Adipocyte (in vitro differentiated cells): ENCODE measurements around the gene CDS2.
A peak's percentile ranks its signal among the peaks of the same experiment; 100 is the strongest.
"Not testable (repeated sequence)": the region's sequence is repeated elsewhere in the genome, so short reads cannot be mapped to it uniquely, and the experiment has no call there.

ENCODE experiments used
- DNase-seq: peaks from one replicate; pipeline ENCODE4 v3.0.0-alpha.2; 2015; ENCODE audit warnings: low read depth
- H3K27me3 ChIP-seq: replicated peaks from 2 replicates; pipeline ENCODE4 v1.7.0; 2013; ENCODE audit warnings: mild to moderate bottlenecking, low read length, moderate library complexity; ENCODE audit not compliant: control insufficient read depth, insufficient read depth
- H3K36me3 ChIP-seq: 2 replicates; pipeline ENCODE4 v1.7.0; 2013; ENCODE audit warnings: low read length, mild to moderate bottlenecking, moderate library complexity; ENCODE audit not compliant: control insufficient read depth, insufficient read depth, severe bottlenecking
- H3K4me1 ChIP-seq: 2 replicates; pipeline ENCODE4 v1.7.0; 2013; ENCODE audit warnings: mild to moderate bottlenecking, low read length, moderate library complexity; ENCODE audit not compliant: control insufficient read depth, insufficient read depth
- H3K4me3 ChIP-seq: 2 replicates; pipeline ENCODE4 v1.7.0; 2013; ENCODE audit warnings: mild to moderate bottlenecking, low read length, moderate library complexity
- H3K9ac ChIP-seq: 2 replicates; pipeline ENCODE4 v1.7.0; 2013; ENCODE audit warnings: mild to moderate bottlenecking, low read length, moderate library complexity
- H3K9me3 ChIP-seq: 2 replicates; pipeline ENCODE4 v1.7.0; 2013; ENCODE audit warnings: mild to moderate bottlenecking, low read length, moderate library complexity; ENCODE audit not compliant: control insufficient read depth

The CDS2 gene

DNA sequence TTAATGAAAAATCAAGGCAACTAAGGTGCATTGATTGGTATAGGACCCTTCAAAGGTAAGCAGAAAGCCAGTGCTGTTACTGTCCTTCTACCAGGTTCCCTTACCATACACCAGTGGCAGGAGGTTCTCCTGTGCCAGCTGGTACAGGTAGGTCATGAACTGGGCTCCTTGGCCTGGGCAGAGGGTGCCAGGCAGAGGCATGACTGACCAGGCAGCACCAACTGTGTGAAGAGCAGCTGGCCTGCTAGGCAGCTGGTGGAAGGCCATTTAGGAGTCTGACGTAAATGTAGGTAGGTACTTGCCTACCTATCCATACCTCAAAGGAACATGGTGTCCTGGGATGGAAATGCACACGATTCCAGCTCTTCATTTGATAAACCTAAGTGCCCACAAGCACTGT is 30.3 kb upstream of the CDS2 start:
- peaks cover 44% of the 10 kb centered on the region for H3K36me3 ChIP-seq
- H3K27me3 ChIP-seq, result no peaks in the 10 kb centered on the region
- H3K4me3 ChIP-seq, result no peak overlapping the region
- no peaks in the 10 kb centered on the region for H3K9me3 ChIP-seq
- no peaks in the 10 kb centered on the region for H3K4me1 ChIP-seq
- no peak for DNase-seq
- H3K9ac ChIP-seq, result no peak overlapping the region

DNA sequence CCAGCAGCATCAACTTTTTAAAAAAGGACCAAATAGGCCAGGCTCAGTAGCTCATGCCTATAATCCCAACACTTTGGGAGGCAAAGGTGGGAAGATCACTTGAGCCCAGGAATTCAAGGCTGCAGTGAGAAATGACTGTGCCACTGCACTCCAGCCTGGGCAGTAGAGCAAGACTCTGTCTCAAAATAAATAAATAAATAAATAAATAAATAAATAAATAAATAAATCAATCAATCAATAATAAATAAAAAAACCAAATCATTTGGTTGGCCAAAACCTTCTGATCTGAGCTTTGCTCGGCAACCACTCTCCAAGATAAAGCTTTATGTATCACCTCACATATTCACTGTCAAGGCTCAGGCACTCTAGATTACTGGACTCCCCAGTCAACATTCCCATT is 27.8 kb upstream of the CDS2 start:
- not testable (repeated sequence) for H3K9ac ChIP-seq, H3K4me3 ChIP-seq, H3K27me3 ChIP-seq, H3K9me3 ChIP-seq, H3K4me1 ChIP-seq, DNase-seq
- peaks cover 70% of the 10 kb centered on the region for H3K36me3 ChIP-seq

DNA sequence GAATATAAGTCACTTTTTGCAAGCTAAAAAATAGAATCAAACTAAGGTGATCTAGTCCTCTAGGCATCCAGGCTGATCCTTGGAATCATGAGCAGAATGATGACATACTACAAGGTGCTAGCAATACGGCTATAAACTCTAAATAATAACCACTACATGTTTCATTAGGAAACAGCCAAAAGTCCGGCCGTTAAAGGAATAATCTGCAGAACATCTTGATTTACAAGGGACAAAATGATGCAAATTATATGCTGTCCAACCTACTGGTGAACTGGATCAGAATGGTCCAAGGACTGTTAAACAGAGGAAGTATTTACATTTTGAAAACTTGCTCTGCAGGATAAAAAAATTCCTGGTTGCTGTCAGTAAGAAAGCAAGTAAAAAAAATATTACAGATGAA is 26.9 kb upstream of the CDS2 start:
- not testable (repeated sequence) for H3K9ac ChIP-seq, H3K27me3 ChIP-seq, H3K4me3 ChIP-seq, DNase-seq, H3K9me3 ChIP-seq, H3K4me1 ChIP-seq
- H3K36me3 ChIP-seq, result peaks cover 79% of the 10 kb centered on the region

DNA sequence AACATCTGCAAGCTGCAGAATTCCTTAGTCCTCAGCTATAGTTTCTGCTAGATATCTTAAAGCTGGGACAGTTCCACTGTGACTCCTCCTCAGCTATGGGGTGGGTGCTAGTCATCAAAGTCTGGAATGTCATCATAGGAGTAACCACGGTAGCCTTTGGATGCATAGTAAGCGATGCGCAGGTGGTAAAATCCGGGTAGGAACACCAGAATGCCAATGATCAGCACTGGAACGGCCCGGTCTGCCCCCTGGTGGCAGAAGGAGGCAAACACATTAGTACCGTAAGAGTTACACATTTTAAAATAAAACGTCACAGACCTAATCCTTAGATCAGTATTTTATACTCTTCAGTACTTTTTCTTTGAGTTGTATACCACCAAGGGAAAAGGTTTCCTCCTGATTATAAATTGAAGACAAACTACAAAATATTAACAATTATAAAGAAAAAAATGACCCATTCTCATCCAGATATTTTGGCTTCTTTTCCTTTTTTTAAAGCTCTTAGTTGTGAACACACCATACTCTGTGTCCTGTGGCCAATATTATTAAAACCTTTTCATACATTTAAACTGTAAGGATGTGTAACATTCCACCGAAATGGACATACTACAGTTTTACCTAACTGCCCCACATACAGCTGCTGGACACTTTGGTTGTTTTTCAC is 26.0 kb upstream of the CDS2 start:
- H3K4me1 ChIP-seq, result no peaks in the 10 kb centered on the region
- no peaks in the 10 kb centered on the region for H3K9me3 ChIP-seq
- DNase-seq, result peak; percentile 84
- no peak overlapping the region for H3K9ac ChIP-seq
- no peak overlapping the region for H3K4me3 ChIP-seq
- H3K27me3 ChIP-seq, result no peaks in the 10 kb centered on the region
- peaks cover 88% of the 10 kb centered on the region for H3K36me3 ChIP-seq

DNA sequence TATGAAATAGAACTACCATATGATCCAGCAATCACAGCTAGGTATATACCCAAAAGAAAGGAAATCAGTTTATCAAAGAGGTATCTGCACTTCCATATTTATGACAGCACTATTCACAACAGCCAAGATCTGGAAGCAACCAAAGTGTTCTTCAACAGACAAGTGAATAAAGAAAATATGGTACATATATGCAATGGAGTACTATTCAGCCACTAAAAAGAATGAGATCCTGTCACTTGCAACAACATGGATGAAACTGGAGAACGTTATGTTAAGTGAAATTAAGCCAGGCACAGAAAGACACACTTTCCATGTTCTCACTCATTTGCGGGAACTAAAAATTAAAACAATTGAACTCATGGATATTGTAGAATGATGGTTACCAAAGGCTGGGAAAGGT is 22.3 kb upstream of the CDS2 start:
- peaks cover 90% of the 10 kb centered on the region for H3K36me3 ChIP-seq
- no peak overlapping the region for H3K4me3 ChIP-seq
- DNase-seq, result no peak
- no peak overlapping the region for H3K9ac ChIP-seq
- H3K4me1 ChIP-seq, result peaks cover 3% of the 10 kb centered on the region
- H3K9me3 ChIP-seq, result no peaks in the 10 kb centered on the region
- no peaks in the 10 kb centered on the region for H3K27me3 ChIP-seq

DNA sequence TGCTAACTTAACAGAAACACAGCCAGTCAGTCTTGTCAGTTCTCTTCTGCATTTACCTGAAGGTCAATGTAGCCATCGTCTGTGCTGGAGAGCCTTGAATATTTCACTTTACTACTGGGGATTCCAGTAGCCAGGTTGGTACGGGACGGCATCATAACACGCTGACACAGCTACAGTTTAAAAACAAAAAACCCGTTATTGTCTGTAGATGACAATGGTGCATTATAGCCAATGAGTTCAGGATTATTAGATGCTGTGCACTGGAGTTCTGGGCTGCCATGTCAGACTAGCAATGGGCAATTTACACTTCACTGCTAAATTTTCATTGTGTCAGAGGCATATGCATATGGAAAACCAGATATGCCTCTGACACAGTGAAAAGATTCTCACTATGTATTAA is 17.5 kb upstream of the CDS2 start:
- no peak overlapping the region for H3K4me3 ChIP-seq
- no peaks in the 10 kb centered on the region for H3K9me3 ChIP-seq
- H3K9ac ChIP-seq, result no peak overlapping the region
- H3K27me3 ChIP-seq, result no peaks in the 10 kb centered on the region
- DNase-seq, result no peak
- peaks cover 59% of the 10 kb centered on the region for H3K36me3 ChIP-seq
- H3K4me1 ChIP-seq, result peaks cover 12% of the 10 kb centered on the region

DNA sequence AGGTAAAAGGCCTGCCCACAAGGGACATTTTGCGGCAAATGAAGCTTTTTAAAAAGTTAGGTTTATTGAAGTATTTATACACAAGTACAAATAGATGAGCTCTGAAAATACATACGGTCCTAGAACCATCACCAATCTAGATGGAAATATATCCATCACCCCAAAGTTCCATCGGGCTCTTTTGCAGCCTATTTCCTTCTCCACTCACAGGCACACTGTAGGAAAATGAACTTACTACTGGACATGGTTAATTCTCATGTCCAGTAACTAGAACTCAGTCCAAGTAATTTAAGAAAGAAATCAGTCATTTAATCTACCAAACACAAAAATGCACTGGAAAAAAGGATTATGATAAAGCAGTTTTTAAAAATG is 13.2 kb upstream of the CDS2 start:
- H3K36me3 ChIP-seq, result peaks cover 57% of the 10 kb centered on the region
- H3K27me3 ChIP-seq, result no peaks in the 10 kb centered on the region
- H3K4me3 ChIP-seq, result peak overlapping the region; percentile 100
- DNase-seq, result no peak
- peaks cover 20% of the 10 kb centered on the region for H3K4me1 ChIP-seq
- no peaks in the 10 kb centered on the region for H3K9me3 ChIP-seq
- peak overlapping the region; percentile 98 for H3K9ac ChIP-seq

DNA sequence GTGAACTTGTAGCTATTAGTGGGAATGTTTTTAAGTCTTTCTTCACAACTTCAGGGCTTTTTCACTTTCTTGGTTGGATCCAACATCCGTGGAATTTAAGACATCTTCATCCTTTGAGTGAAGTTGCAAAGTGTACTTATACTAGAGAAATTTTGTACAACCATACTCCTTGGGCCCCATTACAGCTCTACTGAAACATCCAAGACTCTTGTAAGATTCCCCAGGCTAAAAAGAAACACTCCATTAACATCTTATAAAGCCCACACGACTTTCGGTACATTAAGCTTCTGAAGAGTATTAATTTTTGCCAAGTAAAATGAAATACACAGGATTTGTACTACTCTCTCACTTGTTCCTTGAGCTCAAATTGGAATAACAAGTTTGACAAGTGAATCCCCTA is 12.4 kb upstream of the CDS2 start:
- no peaks in the 10 kb centered on the region for H3K9me3 ChIP-seq
- no peak overlapping the region for H3K9ac ChIP-seq
- H3K36me3 ChIP-seq, result peaks cover 49% of the 10 kb centered on the region
- H3K4me3 ChIP-seq, result no peak overlapping the region
- peaks cover 25% of the 10 kb centered on the region for H3K4me1 ChIP-seq
- no peak for DNase-seq
- H3K27me3 ChIP-seq, result no peaks in the 10 kb centered on the region

DNA sequence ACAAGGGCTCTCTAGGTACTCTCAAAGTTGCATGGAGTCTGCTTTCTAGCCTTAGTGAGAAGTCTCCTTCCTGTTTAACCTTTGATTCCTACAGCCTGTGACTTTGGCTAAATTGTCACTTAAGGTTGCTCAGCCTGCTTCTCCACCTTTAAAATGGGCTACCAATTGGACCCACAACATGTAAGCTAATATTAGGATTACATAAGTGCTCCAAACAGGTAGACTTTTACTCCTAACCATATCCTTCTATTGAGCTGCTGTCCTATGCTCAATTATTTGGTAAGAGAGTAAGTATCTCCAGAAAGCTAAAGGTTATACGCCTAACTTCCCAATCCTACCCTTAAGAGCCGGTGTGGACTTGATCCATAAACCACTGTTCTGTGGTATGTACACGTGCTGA is 9.9 kb upstream of the CDS2 start:
- Histone ChIP-seq H3K4me1 (peaks cover 25% of the 10 kb centered on the region), H3K9ac (no peak overlapping the region), H3K4me3 (no peak overlapping the region), H3K9me3 (no peaks in the 10 kb centered on the region), H3K27me3 (no peaks in the 10 kb centered on the region), H3K36me3 (peaks cover 34% of the 10 kb centered on the region)
- no peak for DNase-seq

DNA sequence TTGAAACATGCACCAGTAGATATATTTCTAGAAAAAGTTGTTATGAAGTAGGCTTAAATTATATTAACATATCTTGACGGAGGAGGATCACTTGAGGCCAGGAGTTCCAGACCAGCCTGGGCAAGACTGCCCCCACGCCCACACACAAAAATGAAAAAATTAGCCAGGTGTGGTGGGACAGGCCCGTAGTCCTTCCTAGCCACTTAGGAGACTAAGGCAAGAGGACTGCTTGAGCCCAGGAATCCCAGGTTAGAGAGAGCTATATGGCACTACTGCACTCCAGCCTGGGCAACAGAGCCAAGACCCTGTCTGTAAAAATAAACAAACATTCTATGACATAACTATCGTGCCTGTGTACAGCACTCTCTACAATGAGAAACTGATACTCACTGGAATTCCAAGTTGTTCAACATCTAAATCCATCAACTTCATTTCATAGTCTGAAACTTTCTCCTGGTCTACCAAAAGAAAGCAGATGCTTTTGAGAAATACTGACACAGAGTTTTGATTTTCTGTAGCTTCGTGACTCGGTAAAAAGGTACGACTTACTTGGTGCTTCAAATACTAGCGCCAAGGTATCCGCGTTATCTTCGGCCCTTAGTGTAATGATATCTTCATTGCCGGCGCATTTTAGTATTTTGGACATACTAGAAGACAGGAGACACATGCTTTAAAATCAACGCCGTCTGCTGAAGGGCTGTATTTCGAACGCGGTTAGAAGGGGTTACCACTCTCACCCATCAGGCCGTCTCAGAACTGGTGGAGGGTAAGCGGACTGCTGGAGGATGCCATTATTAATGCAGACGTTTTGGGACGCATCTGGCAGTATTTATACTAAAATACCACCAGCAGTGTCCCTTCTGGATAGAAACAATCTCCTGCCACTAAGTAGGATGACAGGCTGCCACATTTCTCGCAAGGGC is 8.3 kb upstream of the CDS2 start:
- Histone ChIP-seq H3K4me1 (peaks cover 28% of the 10 kb centered on the region), H3K36me3 (peaks cover 34% of the 10 kb centered on the region), H3K9ac (peak overlapping the region; percentile 90), H3K9me3 (no peaks in the 10 kb centered on the region), H3K4me3 (peak overlapping the region; percentile 95), H3K27me3 (no peaks in the 10 kb centered on the region)
- no peak for DNase-seq

DNA sequence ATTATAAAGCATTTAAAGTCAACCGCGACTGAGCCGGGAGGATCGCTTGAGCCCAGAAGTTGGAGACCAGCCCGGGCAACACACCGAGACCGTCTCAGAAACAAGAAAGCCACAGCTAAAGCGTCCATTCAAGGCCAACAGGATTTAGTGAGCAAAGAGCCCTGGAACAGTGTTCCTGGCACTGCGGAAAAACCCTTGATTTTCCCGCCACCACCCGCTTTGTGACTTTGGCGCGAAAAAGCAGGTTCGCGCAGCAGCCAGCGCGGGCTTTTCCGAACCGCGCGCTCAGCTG is 7.7 kb upstream of the CDS2 start:
- H3K36me3 ChIP-seq, result peaks cover 34% of the 10 kb centered on the region
- H3K4me3 ChIP-seq, result peak overlapping the region; percentile 95
- H3K4me1 ChIP-seq, result peaks cover 25% of the 10 kb centered on the region
- H3K9ac ChIP-seq, result peak overlapping the region; percentile 90
- DNase-seq, result no peak
- no peaks in the 10 kb centered on the region for H3K9me3 ChIP-seq
- H3K27me3 ChIP-seq, result no peaks in the 10 kb centered on the region
